Measurements from ENCODE around the gene HSPA12B. TPM values are rescaled to one million over a fixed set of nuclear protein-coding genes. Genes with fewer than 3 reads are reported as not detected.

The HSPA12B gene
- total and polyA plus RNA-seq, 2 of the 4 experiments (the other 2 are of a cell fraction) = not detected

DNA sequence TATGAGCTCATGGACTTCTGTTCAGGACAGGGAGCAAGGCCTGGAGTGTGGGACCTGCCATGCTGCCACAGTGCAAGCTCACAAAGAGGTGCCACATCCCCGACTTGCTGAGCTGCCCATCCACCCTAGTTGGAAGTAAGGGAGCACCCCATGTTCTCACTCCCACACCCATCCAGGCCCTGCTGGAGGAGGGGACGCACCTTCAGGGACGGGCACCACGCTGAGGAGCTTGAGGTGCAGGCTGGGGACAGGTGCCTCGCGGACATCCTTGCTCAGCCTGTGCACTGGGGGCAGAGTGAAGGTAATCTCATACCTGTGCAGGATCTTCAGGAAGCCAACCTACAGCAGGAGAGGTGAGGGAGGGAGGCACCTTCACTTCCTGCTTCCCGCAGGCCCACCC, 22.8 kb downstream of the HSPA12B start:
- no TSS peak for BruUV-seq (replicated peaks)
- H3K9ac ChIP-seq (ENCODE audit: low read depth, low read length) = no peak overlapping the region
- no peak overlapping the region for H2BK15ac ChIP-seq (ENCODE audit: low read depth, low read length)
- no peak overlapping the region for H4K91ac ChIP-seq (ENCODE audit: insufficient read depth, low read depth, low read length)
- H3K23ac ChIP-seq (ENCODE audit: low read depth, low read length) = no peak overlapping the region
- H4K8ac ChIP-seq (ENCODE audit: low read depth in 2 of 2, low read length in 2 of 2) = no peak overlapping the region
- H3K4me3 ChIP-seq (ENCODE audit: insufficient read depth, low read depth, low read length) = no peak overlapping the region
- H2AK5ac ChIP-seq (ENCODE audit: low read depth, low read length) = no peak overlapping the region
- H3K18ac ChIP-seq (ENCODE audit: low read depth, low read length) = no peak overlapping the region
- 100% methylated on average over 1 of the region's 7 CpGs; no CpG with 5 or more reads in 1 of the 2 experiments for WGBS, 2 experiments (ENCODE audit: extremely low coverage in 2 of 2, insufficient read length in 1 of 2)
- H2BK120ac ChIP-seq (ENCODE audit: low read depth, low read length) = no peak overlapping the region
- H3K56ac ChIP-seq (ENCODE audit: extremely low read depth, insufficient read depth, low read length) = no peak overlapping the region
- no peak overlapping the region for H4K5ac ChIP-seq (ENCODE audit: low read depth, low read length)
- H2AK9ac ChIP-seq (replicated peaks; ENCODE audit: low read depth, low read length, poor library complexity) = no peak overlapping the region
- H4K20me1 ChIP-seq (ENCODE audit: insufficient read depth, low read length) = peaks cover 14% of the 10 kb centered on the region; the same call in 1 of the 2 replicates
- no peak overlapping the region for H2BK5ac ChIP-seq (ENCODE audit: low read depth, low read length, poor library complexity, severe bottlenecking)
- H3K79me1 ChIP-seq (ENCODE audit: low read depth in 1 of 2, low read length in 2 of 2) = peaks cover 0 to 6% of the 10 kb centered on the region in 2 experiments; a peak in 1 of 4 replicates
- TF ChIP-seq CHD1 (IDR thresholded peaks at IDR 0.05; ENCODE audit: low read depth, low read length) (no peak), POLR2A (IDR thresholded peaks at IDR 0.05; ENCODE audit: low read depth, low read length) (no peak), ELK1 (IDR thresholded peaks at IDR 0.05; ENCODE audit: borderline replicate concordance, low read depth, low read length) (no peak), RCOR1 (IDR thresholded peaks at IDR 0.05; ENCODE audit: insufficient replicate concordance, low read length) (no peak)
- TF ChIP-seq, protein P1, sequence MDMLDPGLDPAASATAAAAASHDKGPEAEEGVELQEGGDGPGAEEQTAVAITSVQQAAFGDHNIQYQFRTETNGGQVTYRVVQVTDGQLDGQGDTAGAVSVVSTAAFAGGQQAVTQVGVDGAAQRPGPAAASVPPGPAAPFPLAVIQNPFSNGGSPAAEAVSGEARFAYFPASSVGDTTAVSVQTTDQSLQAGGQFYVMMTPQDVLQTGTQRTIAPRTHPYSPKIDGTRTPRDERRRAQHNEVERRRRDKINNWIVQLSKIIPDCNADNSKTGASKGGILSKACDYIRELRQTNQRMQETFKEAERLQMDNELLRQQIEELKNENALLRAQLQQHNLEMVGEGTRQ (IDR thresholded peaks at IDR 0.05; ENCODE audit: low read depth, low read length) = no peak
- dilution Hi-C loops (cut with HindIII; ENCODE audit: low sequenced_read_pairs, unreplicated experiment) = no loop called here
- ATAC-seq (ENCODE audit: low read depth) (no peak), DNase-seq (no peak)
- ChIA-PET CTCF (no interaction called here), POLR2A (ENCODE audit: unreplicated experiment) (no interaction called here)
- in situ Hi-C loops (cut with MboI; ENCODE audit: low sequenced_read_pairs) = no loop called here
- H2AFZ ChIP-seq (replicated peaks; ENCODE audit: low read length, poor library complexity) = no peak overlapping the region
- no peaks in the 10 kb centered on the region for H3K27me3 ChIP-seq (ENCODE audit: control insufficient read depth, insufficient read depth, low read length)
- H3K9me1 ChIP-seq (ENCODE audit: insufficient read depth, low read length) = peaks cover 5% of the 10 kb centered on the region
- peaks cover 10% of the 10 kb centered on the region for H3K36me3 ChIP-seq (ENCODE audit: control insufficient read depth, insufficient read depth, low read length)
- no peaks in the 10 kb centered on the region for H3K9me3 ChIP-seq (ENCODE audit: control insufficient read depth, insufficient read depth, low read length)
- H2BK20ac ChIP-seq (ENCODE audit: low read depth, low read length) = no peak overlapping the region
- intact Hi-C loops (cut with micrococcal nuclease) = no loop called here
- no peak overlapping the region for H3K4me2 ChIP-seq (ENCODE audit: low read depth, low read length)
- no peaks in the 10 kb centered on the region for H3K4me1 ChIP-seq (ENCODE audit: control insufficient read depth, insufficient read depth, low read length)
- H3K4ac ChIP-seq (ENCODE audit: low read depth, low read length) = no peak overlapping the region
- H3K14ac ChIP-seq (replicated peaks; ENCODE audit: low read depth, low read length) = no peak overlapping the region
- no peak overlapping the region for H3K27ac ChIP-seq (ENCODE audit: insufficient read depth, low read length)

All from IMR-90 (cell line).